GM19468 (cell line): ENCODE measurements around the gene TTLL10.

Experiments
- ATAC-seq: cut with Tn5 transposase; IDR thresholded peaks from one replicate; pipeline ENCODE4 v1.9.1; 2021; ENCODE audit warnings: mild to moderate bottlenecking, moderate library complexity, moderate number of reproducible peaks; ENCODE audit not compliant: unreplicated experiment; ENCODE audit errors: extremely low read depth

The TTLL10 gene

GRCh38 chr1:1200876-1201810, 27.5 kb downstream of the TTLL10 start:
- ATAC-seq, result peak; percentile 17

- no peak for ATAC-seq
Observed at GRCh38 chr1:1202831-1203560, 29.3 kb downstream of the TTLL10 start.

DNA sequence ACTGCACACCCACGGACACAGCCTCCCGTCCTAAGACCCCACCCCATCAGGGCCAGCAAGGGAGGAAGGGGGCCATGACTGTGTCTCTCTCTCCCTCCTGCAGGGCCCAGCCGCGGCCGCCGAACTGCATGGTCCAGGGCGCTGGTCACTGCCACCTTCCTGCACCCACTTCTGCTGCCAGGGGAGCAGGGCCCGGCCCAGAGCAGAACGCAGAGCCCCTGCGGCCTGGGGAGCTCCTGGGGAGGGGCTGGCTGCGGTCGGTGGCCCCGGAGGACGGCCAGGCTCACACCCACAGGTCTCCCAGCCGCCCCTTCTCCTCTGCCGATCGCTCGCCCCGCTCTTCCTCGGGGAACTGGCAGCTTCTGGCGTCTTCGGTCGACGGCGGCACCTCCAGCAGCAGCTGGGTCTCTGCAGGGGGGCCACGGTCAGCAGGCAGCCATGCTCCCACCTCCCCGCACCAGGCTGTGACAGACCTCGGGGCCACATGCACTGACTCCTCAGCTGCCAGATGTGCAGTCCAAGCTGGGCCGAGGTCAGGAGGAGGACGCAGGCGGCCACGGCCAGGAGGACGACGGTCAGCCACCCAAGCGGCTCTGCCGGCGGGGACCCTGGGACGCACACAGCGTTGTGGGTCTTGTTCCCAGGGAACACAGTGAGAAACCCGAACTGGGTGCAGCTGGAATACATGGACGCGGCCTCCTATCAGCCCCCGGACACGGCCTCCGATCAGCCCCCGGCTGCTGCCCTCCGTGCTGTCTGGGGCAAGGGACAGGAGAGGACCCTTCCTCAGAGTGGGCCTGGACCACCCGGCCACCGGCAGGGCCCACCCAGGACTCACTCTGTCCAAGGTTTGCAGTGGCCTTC, 30.1 kb downstream of the TTLL10 start:
- no peak for ATAC-seq

DNA sequence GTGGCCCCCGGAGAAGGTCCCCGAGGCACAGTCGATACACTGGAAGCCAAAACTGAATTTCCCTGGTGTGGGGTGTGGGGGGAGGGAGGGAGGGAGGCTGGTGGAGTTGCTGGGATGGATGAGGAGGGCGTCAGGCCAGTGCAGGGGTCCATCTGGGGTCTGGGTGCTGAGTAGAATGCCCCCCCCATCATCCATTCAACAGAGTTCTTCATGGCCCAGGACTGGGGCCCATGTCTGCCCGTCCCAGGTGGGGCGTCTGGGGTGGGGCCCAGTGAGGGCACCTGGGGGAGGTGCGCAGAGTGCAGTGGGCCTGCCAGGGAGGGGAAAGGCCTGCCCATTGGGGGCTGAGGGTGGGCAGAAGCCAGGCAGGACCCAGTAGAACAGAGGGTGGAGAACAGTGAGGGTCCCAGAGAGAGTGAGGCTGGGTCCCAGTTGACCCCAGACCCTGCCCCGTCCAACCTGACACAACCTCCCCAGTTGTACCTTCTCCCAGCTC, 30.8 kb downstream of the TTLL10 start:
- ATAC-seq, result no peak

GRCh38 chr1:1204998-1205768, 31.5 kb downstream of the TTLL10 start:
- no peak for ATAC-seq

- ATAC-seq, result no peak
Observed at GRCh38 chr1:1205769-1206375, 32.2 kb downstream of the TTLL10 start.

DNA sequence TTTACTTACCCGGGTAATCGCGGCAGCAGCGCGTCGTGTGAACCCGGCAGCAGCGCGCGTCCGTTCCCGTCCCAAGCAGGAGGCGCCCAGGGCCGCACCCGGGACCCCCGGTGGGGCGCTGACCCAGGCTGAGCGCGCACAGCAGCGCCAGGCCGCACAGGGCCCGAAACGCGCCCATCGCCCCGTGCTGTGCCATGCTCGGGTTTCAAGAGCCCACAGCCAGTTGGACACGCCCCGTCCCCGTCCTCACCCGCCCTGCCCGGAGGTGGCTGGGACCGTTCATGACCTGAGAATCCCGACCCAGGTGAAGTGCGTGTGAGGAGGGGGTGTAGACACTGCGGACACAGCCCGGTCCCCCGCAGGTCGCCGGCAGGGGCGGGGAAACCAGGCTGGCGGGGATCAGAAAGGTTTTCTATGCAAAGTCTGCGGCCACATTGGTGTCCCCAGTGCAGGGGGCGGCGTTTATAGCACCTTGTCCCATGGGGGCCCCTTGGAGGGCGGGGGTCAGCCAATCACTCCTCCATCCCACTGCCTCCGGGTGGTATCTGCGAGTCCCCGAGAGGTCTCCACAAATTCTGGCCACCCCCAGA, 32.8 kb downstream of the TTLL10 start, which contains the start of gene TNFRSF18:
TNFRSF18 (minus strand) TSS at position 217 of the 590 bp plus-strand sequence; CDS start at position 196, 21 bp downstream.
- no peak for ATAC-seq

DNA sequence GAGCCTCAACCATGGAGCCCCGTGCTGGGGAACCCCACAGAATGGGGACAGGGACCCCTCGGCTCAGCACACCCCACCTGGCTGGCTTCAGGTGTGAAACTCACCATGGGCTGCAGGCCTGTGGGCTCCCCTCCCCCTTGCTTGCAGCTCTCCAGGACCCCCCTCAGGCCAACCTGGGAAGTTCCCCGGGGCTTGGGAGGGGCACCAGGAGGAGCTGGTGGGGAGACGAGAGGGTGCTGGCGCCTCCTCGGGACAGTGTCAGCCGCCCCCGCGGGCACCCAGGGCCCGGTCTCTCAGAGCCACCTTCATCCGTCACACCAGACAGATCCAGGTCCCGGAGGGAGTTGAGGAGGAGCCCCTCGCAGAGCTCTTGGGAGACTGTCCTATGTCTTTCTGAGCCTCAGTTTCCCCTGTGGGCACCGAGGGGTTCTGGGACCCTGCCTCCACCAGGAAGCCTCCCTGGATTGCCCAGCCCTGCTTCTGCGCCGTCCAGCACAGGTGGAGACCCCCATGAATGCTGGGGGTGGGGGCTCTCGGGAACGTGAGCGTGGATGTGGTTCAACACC, 33.4 kb downstream of the TTLL10 start:
- ATAC-seq, result no peak

DNA sequence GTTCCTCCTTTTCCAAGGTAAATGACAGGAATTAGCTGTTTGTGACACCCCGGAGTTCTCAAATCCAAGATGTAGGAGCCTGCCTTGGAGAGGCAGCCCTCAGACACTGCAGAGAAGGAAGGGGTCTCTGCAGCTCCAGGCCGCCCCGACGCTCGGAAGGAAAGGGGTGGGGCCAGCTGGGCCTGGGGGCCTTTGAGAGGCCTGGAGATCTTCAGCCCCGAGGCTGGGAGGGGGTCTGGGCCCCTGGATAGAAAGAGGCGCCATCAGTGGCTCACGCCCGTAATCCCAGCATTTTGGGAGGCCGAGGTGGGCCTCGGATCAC, 33.9 kb downstream of the TTLL10 start:
- ATAC-seq, result no peak

DNA sequence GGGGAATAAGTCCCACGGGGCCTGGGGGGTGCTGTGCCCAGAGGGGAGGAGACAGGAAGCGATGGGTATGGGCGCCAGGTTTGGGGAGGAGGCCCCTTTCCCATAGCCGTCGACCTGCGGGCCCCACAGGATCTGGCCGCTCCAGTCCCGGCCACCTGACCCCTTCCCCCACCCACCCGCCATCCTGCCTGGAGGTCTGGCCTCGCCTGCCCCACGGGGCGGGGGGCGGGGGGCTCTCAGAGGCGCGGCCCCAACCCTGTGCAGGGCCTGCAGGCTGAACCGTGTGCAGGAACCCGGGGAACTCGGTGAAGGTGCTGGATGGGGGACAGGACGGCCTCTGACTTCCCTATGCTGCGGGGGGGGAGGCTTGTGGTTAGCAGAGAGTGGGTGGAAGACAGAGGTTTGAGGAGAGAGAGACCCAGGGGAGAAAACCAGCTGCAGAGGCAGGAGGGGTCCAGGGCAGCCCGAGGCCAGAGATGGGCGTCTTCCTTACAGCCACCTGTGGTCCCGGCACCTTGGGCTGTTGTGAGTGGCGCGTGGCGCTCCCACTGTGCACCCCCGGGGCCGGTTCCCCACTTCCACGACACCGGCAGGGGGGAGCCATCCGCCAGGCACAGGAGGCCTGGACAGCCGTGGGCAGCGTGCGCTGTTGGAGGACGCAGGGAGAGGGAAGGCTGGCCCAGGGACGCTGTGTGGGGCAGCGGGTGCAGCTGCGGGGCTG, 35.2 kb downstream of the TTLL10 start:
- ATAC-seq, result no peak

DNA sequence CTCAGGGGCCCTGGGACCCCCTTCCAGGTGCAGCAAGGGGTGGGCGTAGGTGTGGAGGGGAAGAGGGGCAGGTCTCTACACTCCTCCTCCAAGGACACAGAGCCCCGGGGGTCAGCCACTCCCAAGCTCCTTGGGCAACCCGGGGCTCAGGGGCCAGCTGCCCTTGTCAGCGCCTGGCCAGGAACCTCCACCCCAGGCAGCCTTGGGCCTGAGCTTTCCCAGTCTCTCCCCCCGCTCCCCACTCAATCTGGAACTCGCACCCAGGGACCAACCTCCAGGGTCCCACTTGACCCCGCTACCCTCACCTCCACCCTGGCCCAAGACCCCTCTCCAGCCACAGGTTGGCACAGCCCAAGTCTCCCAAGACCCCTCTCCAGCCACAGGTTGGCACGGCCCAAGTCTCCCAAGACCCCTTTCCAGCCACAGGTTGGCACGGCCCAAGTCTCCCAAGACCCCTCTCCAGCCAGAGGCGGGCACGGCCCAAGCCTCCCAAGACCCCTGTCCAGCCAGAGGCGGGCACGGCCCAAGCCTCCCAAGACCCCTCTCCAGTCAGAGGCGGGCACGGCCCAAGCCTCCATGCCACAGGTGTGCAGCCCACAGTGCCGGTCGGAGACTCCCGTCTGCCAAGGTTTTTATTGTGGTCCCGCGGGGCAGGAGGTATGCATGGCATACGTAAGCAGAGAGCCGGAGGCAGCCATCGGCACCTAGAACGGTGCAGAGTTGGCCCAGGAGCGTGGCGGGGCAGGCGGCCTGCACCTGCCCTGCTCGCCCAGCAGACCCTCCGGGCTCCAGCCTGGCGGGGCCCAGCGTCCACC, 37.3 kb downstream of the TTLL10 start:
- no peak for ATAC-seq

DNA sequence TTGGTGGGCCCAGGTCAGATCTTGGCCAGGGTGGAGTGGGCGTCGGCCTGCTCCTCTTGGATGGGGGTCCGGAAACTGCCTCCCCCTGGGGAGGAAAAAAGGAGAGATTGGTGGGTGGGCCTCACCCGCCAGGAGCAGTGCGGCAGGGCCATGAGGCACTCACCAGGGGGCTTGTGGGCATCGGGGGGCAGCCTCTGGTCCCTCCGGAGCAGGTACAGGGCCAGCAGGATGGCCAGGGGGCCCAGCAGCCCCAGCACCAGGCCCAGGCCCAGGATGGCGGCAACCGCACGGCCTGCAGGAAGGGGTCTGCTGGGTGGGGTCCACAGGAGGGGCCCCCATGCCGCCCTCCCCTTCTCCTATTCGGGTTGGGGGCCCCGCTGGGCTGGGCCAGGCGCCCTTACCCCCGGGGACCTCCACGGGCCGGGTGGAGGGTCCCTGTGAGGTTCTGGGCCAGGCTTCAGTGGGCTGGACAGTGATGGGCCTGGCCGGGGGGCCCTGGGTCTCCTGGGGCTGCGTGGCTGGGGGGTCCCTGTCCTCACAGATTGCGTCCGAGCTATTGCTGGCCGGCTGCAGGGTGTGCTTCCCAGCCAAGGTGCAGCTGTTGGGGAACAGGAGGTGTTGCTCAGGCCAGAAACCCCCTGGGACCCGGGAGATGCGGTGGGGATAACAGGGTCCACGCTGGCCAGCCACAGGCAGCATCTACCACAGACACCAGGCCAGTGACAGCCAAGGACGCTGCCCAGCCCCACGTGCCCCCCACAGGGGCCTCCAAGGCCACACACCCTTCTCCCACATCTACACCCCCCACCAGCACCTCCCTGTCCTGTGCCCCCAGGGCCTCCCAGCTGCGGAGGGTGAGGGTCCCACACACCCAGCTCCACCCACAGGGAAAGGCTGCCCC, 38.1 kb downstream of the TTLL10 start:
- no peak for ATAC-seq

- no peak for ATAC-seq
Observed at GRCh38 chr1:1212780-1213344, 39.2 kb downstream of the TTLL10 start.

DNA sequence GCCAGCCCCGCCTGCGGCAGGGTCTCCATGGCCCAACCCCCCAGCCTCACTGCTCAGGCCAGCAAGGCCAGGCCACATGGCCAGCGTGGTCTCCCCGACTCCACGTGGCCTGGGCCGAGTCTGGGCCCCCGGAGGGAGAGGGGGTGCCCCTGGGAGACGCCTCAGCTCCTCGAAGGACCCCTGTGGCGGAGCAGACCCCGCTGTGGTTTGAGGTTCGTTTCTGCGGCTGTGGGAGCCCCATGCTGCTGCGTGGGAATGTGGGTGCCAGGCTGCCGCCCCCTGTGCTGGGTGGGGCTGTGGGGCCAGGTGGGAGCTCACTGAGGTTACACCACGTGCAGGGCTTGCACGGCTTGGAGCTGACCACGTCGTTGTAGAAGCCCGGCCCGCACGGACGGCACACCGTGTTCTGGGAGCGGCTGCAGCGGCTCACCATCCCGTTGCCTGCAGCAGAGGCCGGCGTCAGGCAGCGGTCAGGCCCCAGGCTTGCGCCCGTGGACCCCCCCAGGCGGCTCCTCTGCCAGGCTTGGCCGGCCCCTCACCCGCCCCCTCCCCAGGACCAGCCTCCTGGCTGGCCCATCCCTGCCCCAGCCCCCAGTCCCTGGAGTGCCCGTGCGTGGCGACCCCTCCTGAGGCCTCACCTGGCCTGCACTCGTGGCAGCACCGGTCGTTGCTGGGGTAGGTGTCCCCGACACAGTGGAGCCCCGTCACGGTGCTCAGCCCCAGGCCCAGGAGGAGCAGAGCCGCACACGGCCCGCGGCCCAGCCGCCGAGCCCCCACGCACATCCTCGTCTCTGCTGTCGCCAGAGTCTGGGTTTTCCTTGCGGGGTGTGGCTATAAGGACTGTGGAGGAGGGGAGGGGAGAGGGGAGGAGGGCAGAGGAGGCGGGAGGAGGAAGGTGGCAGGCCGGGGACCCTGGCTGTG, 39.9 kb downstream of the TTLL10 start, which contains the start of gene TNFRSF4:
TNFRSF4 (minus strand) TSS at position 809 of the 921 bp plus-strand sequence; CDS start at position 783, 26 bp downstream.
- ATAC-seq, result no peak
